Urothelium cell line (cell line): ENCODE data around the gene PRMT1.

Experiments
- DNase-seq: peaks from one replicate; pipeline ENCODE4 v3.0.0; 2011; ENCODE audit warnings: low spot score, mixed read lengths
- FAIRE-seq: peaks from 2 replicates; lab custom pipeline; 2011; peaks lifted over from hg19 to GRCh38; lab: Jason Lieb, UNC

Gene PRMT1

DNA sequence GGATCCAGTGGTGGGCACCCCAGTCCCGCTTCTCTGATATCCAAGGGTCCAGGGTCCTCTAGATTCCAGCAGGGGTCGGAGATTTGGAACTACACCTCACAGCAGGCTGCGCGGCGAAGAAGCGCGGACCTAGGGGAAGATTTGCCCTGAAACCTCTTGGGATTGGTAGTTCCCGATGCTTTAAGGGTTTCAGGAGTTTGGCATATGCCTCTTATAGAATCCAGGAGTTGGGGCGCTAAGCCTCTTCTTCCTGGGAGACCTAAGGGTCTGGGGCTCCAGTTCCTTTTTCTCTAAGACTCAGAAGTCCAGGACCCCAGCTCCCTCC lies 11.0 kb upstream of the PRMT1 start:
- FAIRE-seq (no peak), DNase-seq (peak; percentile 39)

DNA sequence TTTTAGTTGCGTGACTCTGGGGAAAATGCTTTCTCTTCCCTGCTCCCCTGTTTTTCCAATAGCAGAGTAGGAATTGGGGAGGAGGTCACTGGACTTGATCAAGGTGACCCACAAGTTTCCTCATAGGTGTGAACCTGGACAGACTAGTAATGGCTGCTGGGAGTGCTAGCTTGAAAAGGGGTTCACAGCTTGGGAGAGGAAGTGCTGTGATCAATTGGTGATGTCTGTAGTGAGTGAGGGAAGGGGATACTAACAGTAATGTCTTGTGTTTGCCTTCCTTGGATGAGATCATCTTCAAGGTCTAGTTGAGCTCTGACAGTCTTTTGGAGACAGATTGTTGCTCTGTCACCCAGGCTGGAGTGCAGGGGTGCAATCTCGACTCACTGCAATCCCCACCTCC lies 9.6 kb upstream of the PRMT1 start:
- DNase-seq = no peak
- FAIRE-seq = no peak

DNA sequence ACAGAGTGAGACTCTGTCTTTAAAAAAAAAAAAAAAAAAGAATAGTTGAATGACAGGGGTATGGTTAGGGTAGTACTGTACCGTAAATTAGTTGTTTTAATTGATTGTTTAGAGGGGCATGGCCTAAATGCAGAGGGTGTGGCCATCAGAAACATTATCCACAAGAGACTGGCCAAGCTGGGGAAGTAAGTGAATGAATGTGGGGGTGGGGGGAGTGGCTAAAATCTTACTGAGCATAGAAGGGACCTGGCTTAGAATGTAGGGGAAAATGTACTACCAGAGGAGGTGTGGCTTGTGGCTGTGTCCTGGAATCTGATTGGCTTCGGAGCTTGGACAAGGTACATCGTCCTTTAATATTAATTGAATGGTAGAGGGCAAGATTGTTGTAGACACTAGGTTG lies 7.6 kb upstream of the PRMT1 start:
- FAIRE-seq (no peak), DNase-seq (no peak)

DNA sequence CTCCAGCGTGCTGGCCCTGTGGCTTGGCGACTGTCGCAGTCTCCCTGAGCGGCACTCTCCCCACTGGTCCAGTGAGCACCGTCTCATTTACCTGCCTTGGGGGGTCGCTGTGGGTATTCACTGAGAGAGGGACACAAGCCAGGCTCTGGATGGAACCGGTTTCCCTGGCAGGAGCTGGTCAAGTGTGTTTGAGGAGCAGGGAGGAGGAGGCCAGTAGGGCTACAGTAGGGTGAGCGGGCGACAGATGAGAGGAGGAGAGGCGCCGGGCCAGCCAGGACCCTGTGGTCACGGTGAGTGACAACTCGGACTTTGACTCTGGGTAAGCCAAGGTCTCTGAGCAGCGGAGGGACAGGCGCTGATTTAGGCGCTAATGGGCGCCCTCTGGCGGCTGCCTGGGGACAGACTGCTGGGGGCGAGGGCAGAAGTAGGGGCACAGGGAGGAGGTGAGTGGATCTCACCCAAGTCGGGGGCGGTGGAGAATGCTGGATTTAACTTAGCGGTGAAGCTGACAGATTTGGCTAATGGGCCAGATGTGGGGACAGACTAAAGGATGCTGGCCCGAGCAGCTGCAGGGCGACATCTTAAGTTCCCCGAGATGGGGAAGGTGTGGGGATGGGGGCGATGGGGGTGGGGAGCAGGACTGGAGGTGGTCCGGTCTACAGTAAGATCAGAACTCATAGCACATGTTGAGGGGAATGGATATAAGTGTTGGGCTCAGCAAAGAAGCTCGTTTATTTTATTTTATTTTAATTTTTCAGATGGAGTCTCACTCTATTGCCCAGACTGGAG lies 4.7 kb upstream of the PRMT1 start:
- FAIRE-seq = peak; percentile 52

DNA sequence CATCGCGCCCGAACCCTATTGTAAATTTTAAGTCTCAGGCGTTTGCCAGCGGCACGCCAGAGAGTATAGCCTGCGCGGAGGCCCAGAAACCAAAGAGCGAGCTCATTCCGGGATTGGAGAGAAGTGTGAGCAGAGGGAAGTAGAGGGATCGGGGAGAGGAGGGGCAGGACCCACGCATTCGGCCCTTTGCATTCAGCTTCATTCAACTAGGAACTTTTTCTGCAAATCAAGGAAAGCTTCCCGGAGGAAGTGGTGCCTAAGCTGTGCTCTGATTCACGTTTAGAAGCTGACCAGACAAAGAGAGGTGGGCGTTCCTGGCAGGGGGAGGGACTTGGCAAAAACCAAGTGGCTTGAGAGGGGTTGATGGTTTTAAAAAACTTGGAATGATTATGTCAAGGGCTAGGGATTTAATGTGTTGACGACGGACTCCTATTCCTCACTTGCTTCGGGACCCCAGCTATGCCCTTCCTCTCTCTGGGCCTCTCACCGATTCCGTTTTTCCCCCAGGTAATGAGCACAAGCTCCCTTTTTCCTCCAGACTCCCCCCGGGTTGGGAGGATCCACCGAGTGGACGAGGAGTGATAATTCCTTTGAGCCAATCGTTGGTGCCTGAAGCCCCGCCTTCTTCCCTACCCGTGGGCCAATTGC lies 811 bp upstream of the PRMT1 start:
- FAIRE-seq = peak; percentile 5
- peak; percentile 77 for DNase-seq

More for the DNA sequence above, 4.7 kb upstream of the PRMT1 start:
- peak; percentile 82 for DNase-seq

DNA sequence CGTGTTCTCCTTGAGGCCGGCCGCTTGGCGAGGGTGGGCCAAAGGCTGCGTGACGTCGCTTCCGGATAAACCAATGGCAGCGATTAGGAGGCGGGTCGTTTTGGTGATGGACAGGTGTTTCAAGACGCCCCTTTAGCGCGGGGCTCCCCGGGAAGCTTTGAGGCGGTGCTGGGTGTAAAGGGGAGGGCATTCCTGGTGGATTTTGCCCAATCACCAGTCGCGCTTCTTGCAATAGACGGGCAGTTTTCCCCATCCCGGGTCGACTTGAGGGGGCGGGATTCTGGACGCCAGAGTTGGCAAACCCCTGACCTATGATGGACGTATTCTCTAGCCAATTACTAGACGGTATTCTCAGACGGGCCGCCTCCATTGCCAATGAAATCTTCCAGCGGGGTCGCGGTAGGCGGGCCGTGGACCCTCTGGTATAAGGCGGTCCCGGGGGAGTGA lies 264 bp upstream of the PRMT1 start:
- DNase-seq (peak; percentile 97), FAIRE-seq (peak; percentile 92)

DNA sequence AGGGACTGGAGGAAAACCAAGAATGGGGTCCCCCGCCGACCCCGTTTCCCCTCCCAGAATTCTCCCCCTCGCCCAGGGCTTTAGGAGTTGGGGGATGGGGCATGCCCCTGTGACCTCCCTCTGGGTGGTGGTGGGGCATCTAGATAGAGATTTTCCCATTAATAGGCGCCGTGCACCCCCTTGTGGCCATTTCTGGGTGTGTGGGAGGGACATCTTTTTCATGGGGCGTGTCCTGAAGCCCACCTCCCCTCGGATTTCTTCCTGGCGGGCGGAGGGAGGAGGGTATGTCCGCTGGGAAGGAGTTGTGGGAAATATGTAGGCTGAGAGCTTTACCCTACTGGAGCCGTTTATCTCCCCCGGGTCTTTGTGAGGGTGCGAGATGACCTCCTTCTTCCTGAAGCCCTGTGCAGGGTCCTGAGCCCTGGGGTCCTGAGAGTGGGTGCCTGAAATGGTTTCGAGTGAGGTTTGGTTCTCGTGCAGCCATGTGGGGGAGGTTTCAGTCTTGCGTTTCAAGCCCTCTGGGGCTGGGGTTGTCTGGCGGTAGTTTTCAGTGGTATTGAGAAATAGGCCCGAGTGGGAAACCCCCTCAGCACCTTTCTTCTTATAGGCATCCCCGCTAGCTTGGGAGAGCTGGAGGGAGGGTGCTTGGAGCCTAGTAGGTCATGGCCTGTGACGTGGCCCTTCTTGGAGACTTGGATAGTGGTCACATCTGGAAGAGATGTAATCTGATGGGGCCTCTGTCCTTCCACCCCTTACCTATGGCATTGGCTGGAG lies 1.0 kb downstream of the PRMT1 start:
- FAIRE-seq (no peak), DNase-seq (peak; percentile 58)

DNA sequence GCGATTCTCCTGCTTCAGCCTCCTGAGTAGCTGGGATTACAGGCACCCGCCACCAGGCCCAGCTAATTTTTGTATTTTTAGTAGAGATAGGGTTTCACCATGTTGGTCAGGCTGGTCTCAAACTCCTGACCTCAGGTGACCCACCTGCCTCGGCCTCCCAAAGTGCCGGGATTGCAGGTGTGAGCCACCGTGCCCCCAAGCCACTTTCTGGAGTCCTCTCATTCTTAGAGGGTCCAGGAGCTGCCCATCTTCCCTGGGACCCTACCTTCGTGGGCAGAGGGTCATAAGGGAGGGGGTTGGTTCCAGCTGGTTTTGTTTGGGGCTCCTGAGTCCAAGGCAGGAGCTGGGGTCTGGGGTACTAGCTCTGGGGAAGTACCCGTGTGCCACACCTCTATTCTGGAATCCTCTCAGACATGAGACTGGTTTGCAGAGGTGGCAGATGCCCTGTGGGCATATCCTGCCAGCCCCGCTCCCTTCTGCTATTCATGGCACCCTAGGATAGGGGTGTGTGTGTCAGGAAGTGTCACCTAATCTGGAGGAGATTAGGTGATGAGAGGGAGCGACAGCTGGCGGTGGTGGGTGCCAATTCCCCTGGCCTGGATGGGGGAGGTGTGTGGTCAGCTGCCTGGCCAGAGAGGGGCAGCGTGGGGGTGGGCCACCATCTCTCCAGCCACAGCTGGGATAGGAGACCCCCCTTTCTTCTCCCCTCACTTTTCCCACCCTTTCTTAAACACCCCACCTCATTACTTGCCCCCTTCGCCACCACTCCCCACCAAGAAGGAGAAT lies 2.1 kb downstream of the PRMT1 start:
- DNase-seq = no peak
- FAIRE-seq = no peak

DNA sequence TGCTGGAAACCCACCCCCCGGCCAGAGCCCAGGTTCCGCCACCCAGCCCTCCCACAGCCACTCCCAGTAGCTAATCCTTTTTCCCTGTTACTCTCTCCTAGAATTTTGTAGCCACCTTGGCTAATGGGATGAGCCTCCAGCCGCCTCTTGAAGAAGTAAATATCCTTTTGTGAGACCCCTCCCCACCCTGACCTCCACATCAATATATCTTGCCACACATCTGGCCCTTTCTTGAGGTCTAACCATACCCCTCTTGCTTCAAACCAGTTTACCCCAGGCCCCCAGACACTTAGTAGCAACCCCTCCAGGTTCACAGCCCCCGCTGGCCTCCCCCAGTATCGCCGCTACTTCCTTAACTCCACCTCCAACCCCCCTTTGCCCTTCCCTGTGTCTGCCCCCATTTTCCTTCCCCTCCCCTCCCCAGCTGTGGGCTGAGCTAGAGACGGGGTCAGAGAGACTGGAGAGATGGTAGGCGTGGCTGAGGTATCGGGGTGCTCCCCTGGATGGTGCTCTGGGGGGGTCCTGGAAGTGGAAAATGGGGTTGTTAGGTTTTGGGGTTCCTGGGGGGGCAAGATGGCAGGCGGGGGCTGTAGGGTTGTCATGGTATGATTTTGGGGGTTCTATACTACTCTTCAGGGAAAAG lies 2.8 kb downstream of the PRMT1 start:
- no peak for DNase-seq
- FAIRE-seq = no peak

DNA sequence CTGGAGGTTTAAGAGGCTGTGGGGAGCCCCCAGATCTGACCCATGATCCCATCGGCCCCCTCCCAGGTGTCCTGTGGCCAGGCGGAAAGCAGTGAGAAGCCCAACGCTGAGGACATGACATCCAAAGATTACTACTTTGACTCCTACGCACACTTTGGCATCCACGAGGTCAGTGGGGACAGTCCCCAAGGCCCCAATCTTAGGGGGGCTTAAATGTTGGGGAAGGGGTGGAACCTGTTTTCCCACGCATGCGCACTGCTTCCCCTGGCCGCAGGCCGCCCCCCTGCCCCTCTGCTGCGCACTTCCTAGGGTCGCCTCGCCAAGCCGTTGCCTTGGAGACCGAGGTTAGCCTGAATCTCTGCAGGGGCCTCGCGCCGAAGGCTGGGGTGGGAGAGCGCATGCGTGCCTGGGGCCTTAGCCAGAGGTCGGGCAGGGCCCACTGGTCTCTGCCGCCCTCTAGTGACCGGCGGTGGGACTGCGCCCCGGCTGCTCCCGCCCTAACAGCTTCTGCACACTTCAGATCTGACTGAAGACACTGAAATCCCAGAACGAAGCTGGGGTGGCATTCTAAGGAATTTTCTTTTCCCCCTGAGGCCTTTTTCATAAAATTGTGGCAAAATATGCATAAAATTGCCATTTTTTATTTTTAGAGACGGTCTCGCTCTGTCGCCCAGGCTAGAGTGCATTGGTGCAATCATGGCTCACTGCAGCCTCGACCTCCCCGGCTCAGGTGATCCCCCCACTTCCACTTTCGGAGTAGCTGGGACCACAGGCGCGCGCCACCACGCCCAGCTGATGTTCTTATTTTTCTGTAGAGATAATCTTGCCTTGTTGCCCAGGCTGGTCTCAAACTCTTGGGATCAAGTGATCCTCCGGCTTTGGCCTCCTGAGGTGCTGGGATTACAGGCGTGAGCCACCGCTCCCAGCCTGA lies 3.6 kb downstream of the PRMT1 start:
- DNase-seq (peak; percentile 92), FAIRE-seq (peak; percentile 65)

DNA sequence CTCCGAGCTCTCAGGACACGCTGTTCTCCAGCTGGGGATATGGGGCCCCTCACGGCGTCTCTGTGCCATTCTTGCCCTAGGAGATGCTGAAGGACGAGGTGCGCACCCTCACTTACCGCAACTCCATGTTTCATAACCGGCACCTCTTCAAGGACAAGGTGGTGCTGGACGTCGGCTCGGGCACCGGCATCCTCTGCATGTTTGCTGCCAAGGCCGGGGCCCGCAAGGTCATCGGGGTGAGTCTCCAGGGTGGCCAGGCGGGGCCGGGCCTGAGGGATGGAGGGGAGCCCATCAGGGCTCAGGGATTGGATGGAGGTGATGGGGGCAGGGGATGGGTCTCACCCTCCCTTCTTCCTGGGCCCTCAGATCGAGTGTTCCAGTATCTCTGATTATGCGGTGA lies 4.8 kb downstream of the PRMT1 start:
- FAIRE-seq (no peak), DNase-seq (no peak)

DNA sequence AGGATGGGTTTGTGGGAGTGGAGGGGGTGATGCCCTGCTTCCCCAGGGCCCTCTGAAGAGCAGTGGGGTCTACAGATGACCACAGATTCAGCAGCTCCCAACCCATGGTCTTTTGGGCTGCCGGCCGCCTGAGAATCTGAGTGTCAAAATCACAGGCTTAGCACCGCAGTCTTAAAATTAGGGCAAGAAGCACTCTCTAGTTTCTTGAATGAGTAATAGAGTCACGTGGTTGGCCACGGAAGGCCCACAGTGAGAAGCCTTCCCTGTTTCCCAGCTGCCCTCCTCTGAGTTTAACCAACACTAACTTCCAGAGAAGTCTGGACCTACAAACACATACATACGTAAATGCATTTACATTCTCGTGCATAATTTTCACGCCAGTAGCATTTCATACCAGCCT lies 5.2 kb downstream of the PRMT1 start:
- FAIRE-seq = no peak
- DNase-seq = no peak

DNA sequence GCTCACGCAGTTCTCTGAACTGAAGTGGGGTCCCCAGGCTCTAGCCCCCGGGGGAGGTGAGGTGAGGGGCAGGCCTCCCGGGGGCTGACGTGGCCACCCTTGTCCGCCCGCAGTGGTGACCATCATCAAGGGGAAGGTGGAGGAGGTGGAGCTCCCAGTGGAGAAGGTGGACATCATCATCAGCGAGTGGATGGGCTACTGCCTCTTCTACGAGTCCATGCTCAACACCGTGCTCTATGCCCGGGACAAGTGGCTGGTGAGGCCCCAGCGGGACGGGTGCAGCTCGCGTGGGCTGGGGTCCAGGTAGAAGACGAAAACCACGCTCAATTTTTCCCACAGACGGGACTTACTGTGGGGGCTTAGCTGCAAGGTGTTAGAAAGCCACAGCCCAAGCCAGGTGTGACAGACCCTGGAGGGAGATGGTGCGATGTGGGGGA lies 6.8 kb downstream of the PRMT1 start:
- DNase-seq (no peak), FAIRE-seq (no peak)

DNA sequence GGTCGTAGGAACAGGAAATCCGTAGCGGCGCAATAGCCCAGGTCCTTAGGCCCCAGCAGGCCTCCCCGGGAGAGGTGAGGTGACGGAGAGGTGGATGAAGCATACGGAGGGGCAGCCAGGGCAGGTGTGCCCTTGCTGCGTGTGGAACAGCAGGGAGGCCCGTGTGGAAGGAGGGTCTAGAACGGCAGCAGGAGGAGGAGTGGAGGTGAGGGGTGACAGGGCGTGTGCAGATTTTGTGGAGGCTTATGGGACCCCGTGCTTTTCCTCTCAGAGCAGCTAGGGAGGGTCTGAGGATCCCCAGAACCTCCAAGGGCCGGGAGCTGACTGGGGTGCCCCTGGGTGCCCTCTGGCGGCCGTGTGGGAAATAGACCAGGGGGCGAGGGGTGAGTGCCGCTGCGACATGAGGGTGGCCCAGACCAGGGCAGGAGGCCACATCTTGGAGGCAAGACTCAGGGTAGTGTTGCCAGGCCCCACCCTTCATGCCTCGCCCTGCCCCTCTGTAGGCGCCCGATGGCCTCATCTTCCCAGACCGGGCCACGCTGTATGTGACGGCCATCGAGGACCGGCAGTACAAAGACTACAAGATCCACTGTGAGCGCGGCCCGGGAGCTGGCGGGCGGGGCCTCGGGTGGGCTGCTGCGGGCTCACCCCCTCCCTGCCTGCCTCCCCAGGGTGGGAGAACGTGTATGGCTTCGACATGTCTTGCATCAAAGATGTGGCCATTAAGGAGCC lies 7.3 kb downstream of the PRMT1 start:
- FAIRE-seq = no peak
- no peak for DNase-seq

DNA sequence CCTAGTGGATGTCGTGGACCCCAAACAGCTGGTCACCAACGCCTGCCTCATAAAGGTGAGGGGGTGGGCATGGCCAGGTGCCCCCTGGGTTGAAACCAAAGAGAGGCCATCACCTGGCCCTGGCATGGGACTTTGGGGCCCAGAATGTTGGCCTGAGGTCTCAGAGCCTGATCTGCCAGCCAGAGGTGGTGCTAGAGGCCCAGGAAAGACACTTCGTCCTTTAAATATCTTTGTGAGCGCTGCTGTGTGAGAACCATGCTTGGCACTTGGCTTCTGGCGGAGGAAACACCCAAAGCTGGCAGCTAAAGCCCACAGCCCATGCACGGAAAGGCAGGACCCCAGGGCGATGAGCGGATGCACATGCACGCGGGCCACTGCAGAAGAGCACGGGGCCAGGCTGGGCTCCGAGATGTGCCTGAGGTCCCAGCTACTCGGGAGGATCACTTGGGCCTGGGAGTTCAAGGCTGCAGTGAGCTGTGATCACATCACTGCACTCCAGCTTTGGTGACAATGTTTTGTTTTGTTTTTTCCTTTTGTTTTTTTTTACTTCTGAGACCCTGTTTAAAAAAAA lies 8.0 kb downstream of the PRMT1 start:
- no peak for DNase-seq
- FAIRE-seq = no peak

DNA sequence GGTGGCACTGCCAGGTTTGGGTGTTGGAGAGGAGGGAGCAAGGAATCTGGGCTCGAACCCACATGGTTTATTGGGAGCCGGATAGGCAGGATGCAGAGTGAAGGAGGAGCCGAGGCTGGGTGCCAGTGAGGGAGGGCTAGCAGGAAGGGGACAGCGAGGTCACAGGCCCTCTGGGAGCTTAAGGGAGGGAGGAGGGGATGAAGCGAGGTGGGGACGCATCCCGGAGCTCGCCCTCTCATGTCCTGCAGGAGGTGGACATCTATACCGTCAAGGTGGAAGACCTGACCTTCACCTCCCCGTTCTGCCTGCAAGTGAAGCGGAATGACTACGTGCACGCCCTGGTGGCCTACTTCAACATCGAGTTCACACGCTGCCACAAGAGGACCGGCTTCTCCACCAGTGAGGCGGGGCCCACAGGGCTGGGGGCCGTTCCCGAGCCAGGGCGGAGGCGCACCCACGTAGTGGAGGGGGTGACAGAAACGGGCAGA lies 8.8 kb downstream of the PRMT1 start:
- FAIRE-seq (no peak), DNase-seq (no peak)

DNA sequence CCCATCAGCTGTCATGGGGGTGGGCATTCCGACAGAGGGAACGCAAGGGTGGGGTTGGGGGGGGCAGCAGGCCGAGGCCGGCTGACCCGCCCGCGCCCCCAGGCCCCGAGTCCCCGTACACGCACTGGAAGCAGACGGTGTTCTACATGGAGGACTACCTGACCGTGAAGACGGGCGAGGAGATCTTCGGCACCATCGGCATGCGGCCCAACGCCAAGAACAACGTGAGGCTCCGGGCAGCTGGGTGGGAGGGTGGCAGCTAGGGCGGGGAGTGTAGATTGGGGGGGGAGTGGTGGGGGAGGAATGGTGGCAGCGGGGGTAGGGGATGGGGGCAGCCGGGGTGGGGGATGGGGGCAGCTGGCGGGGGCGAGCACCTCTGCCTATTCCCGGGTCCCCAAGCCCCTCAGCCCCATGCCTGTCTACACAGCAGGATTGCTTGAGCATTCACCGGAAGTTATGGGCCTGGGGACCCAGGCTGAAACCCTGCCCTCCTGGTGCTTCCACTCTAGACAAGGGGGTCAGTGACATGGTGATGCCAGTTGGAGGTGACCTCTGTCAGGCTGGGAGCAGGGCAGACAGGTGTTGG lies 9.5 kb downstream of the PRMT1 start:
- DNase-seq (no peak), FAIRE-seq (no peak)

DNA sequence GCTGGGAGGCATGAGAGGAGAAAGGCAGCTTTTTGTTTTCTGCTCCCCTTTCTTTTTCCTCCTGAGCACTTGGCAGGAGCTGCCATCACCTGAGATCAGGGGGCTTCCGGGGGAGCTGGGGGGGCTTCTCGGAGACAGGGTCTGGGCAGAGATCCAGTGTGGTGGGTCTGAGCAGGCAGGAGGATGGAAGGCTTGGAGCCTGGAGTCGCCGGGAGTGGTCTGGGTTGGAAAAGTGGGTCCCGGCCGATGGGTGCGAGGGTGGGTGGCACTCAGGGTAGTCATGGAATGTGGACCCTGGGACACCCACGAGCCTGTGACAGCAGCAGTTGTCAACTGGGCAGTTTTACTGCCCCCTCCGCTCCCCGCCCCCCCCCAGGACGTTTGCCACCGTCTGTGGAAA lies 10.1 kb downstream of the PRMT1 start:
- FAIRE-seq = no peak
- DNase-seq = no peak
